ENCODE measurements around the gene ABCA4. TPM values are rescaled to one million over a fixed set of nuclear protein-coding genes. Genes with fewer than 3 reads are reported as not detected.

The ABCA4 gene
- total RNA-seq, 1 donor from 2014 or later = 51.7 TPM

DNA sequence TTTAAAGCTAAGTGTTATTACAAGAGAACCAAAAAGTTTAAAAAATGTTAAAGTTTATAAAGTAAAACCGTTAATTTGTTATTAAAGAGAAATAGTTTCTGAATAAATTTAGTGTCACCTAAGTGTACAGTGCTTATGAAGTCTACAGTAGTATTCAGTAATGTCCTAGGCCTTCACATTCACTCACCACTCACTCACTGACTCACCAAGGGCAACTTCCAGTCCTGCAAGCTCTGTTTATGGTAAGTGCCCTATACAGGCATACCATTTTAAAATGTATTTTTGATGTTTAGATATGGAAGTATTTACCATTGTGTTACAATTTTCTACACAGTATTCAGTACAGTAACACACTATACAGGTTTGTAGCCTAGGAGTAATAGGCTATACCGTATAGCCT is 151.6 kb downstream of the ABCA4 start:
- Mint-ChIP-seq H3K9me3 (ENCODE audit: unreplicated experiment) (no peaks in the 10 kb centered on the region), H3K36me3 (ENCODE audit: low read depth, unreplicated experiment) (no peaks in the 10 kb centered on the region), H3K4me1 (ENCODE audit: unreplicated experiment) (no peaks in the 10 kb centered on the region), H3K27ac (ENCODE audit: unreplicated experiment) (no peak overlapping the region), H3K27me3 (ENCODE audit: unreplicated experiment) (peaks cover 3% of the 10 kb centered on the region), H3K4me3 (ENCODE audit: unreplicated experiment) (no peak overlapping the region)
- no peak for DNase-seq (ENCODE audit: low spot score)
- TF ChIP-seq, protein P1, sequence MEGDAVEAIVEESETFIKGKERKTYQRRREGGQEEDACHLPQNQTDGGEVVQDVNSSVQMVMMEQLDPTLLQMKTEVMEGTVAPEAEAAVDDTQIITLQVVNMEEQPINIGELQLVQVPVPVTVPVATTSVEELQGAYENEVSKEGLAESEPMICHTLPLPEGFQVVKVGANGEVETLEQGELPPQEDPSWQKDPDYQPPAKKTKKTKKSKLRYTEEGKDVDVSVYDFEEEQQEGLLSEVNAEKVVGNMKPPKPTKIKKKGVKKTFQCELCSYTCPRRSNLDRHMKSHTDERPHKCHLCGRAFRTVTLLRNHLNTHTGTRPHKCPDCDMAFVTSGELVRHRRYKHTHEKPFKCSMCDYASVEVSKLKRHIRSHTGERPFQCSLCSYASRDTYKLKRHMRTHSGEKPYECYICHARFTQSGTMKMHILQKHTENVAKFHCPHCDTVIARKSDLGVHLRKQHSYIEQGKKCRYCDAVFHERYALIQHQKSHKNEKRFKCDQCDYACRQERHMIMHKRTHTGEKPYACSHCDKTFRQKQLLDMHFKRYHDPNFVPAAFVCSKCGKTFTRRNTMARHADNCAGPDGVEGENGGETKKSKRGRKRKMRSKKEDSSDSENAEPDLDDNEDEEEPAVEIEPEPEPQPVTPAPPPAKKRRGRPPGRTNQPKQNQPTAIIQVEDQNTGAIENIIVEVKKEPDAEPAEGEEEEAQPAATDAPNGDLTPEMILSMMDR (IDR thresholded peaks at IDR 0.05; ENCODE audit: unreplicated experiment) = no peak

GRCh38 chr1:93967306-93967705 is 153.6 kb downstream of the ABCA4 start:
- H3K4me3 Mint-ChIP-seq (ENCODE audit: unreplicated experiment) = no peak overlapping the region
- H3K4me1 Mint-ChIP-seq (ENCODE audit: unreplicated experiment) = peaks cover 5% of the 10 kb centered on the region
- H3K27me3 Mint-ChIP-seq (ENCODE audit: unreplicated experiment) = peaks cover 5% of the 10 kb centered on the region
- no peak for DNase-seq (ENCODE audit: low spot score)
- H3K27ac Mint-ChIP-seq (ENCODE audit: unreplicated experiment) = no peak overlapping the region
- H3K9me3 Mint-ChIP-seq (ENCODE audit: unreplicated experiment) = no peaks in the 10 kb centered on the region
- H3K36me3 Mint-ChIP-seq (ENCODE audit: low read depth, unreplicated experiment) = no peaks in the 10 kb centered on the region
- TF ChIP-seq, protein P1 (IDR thresholded peaks at IDR 0.05; ENCODE audit: unreplicated experiment) = no peak

DNA sequence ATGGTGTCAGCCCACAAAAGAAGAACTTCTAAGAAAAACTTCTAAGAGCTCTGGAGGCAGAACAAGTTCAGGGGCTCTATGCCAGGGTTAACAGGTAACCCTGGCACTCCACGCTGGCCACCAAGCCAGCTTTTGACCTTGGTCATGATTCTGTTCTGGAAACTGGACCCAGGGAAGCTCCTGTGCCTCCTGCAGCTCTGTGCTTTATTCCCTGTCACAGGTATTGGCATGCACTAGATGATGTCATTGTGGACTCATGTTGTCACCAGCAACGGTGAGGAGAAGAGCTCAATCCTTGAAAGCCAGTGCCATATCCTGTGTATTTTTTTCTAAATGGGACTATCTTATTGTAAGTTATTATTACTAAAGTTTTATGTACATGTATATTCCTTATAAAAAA is 155.1 kb downstream of the ABCA4 start:
- Mint-ChIP-seq H3K36me3 (ENCODE audit: low read depth, unreplicated experiment) (no peaks in the 10 kb centered on the region), H3K27ac (ENCODE audit: unreplicated experiment) (no peak overlapping the region), H3K4me3 (ENCODE audit: unreplicated experiment) (no peak overlapping the region), H3K9me3 (ENCODE audit: unreplicated experiment) (no peaks in the 10 kb centered on the region), H3K27me3 (ENCODE audit: unreplicated experiment) (peaks cover 5% of the 10 kb centered on the region), H3K4me1 (ENCODE audit: unreplicated experiment) (peaks cover 5% of the 10 kb centered on the region)
- TF ChIP-seq, protein P1 (IDR thresholded peaks at IDR 0.05; ENCODE audit: unreplicated experiment) = no peak
- no peak for DNase-seq (ENCODE audit: low spot score)

- H3K27ac Mint-ChIP-seq (ENCODE audit: unreplicated experiment) = no peak overlapping the region
- no peak overlapping the region for H3K4me3 Mint-ChIP-seq (ENCODE audit: unreplicated experiment)
- TF ChIP-seq, protein P1 (IDR thresholded peaks at IDR 0.05; ENCODE audit: unreplicated experiment) = no peak
- H3K27me3 Mint-ChIP-seq (ENCODE audit: unreplicated experiment) = peaks cover 5% of the 10 kb centered on the region
- DNase-seq (ENCODE audit: low spot score) = no peak
- H3K9me3 Mint-ChIP-seq (ENCODE audit: unreplicated experiment) = no peaks in the 10 kb centered on the region
- H3K36me3 Mint-ChIP-seq (ENCODE audit: low read depth, unreplicated experiment) = no peaks in the 10 kb centered on the region
- H3K4me1 Mint-ChIP-seq (ENCODE audit: unreplicated experiment) = peaks cover 5% of the 10 kb centered on the region
Measured at GRCh38 chr1:93965256-93965655, 155.7 kb downstream of the ABCA4 start.

- TF ChIP-seq, protein P1 (IDR thresholded peaks at IDR 0.05; ENCODE audit: unreplicated experiment) = no peak
- Mint-ChIP-seq H3K9me3 (ENCODE audit: unreplicated experiment) (no peaks in the 10 kb centered on the region), H3K4me1 (ENCODE audit: unreplicated experiment) (peaks cover 5% of the 10 kb centered on the region), H3K27me3 (ENCODE audit: unreplicated experiment) (peaks cover 5% of the 10 kb centered on the region), H3K36me3 (ENCODE audit: low read depth, unreplicated experiment) (no peaks in the 10 kb centered on the region), H3K27ac (ENCODE audit: unreplicated experiment) (no peak overlapping the region), H3K4me3 (ENCODE audit: unreplicated experiment) (no peak overlapping the region)
- no peak for DNase-seq (ENCODE audit: low spot score)
Measured at GRCh38 chr1:93964777-93965200, 156.2 kb downstream of the ABCA4 start.

Measured in endothelial cell (in vitro differentiated cells).